Measurements from ENCODE around the gene ALG3. TPM values are rescaled to one million over a fixed set of nuclear protein-coding genes. Genes with fewer than 3 reads are reported as not detected.

Gene ALG3
- total RNA-seq, 1 experiment from 2014 or later = 62.2 TPM

- no peaks in the 10 kb centered on the region for H3K23me2 ChIP-seq (ENCODE audit: insufficient read length, low read depth, low read length, poor library complexity, severe bottlenecking)
- H2BK12ac ChIP-seq (ENCODE audit: insufficient read length, low read depth, low read length) = no peak overlapping the region
- H3K9ac ChIP-seq (ENCODE audit: extremely low read depth, insufficient read length, low read length) = no peak overlapping the region
- H2BK20ac ChIP-seq (ENCODE audit: low read depth, low read length, poor library complexity, severe bottlenecking) = no peak overlapping the region
- H2AK5ac ChIP-seq (ENCODE audit: insufficient read length, low read length) = no peak overlapping the region
- H3K9me3 ChIP-seq (ENCODE audit: control insufficient read depth, low read depth, low read length) = no peaks in the 10 kb centered on the region
- no peak overlapping the region for H4K8ac ChIP-seq (replicated peaks; ENCODE audit: insufficient read length, low read depth, low read length)
- Mint-ChIP-seq H3K27ac (no peak overlapping the region), H3K9me3 (no peaks in the 10 kb centered on the region), H3K36me3 (ENCODE audit: insufficient read depth in 1 of 3, low read depth in 3 of 3) (peaks cover 17 to 43% (median 27%) of the 10 kb centered on the region in 3 experiments), H3K4me1 (peaks cover 0 to 7% of the 10 kb centered on the region in 2 experiments; a peak in 1 of 4 replicates), H3K4me3 (no peak overlapping the region), H3K27me3 (ENCODE audit: low read depth) (no peaks in the 10 kb centered on the region)
- no peaks in the 10 kb centered on the region for H4K20me1 ChIP-seq (ENCODE audit: control insufficient read depth, insufficient read depth, insufficient read length)
- no peaks in the 10 kb centered on the region for H3K79me1 ChIP-seq (ENCODE audit: insufficient read depth, low read depth, low read length, poor library complexity, severe bottlenecking)
- no peak overlapping the region for H2BK15ac ChIP-seq (ENCODE audit: low read depth, low read length)
- no peaks in the 10 kb centered on the region for H3K27me3 ChIP-seq (ENCODE audit: insufficient read depth, low read length)
- no peak overlapping the region for H3K4ac ChIP-seq (ENCODE audit: low read depth, low read length)
- no peak overlapping the region for H4K5ac ChIP-seq (ENCODE audit: insufficient read length, low read depth, low read length)
- no peak overlapping the region for H3K56ac ChIP-seq (ENCODE audit: insufficient read length, low read depth, low read length)
- no peak overlapping the region for H3T11ph ChIP-seq (ENCODE audit: low read length)
- TF ChIP-seq CTCF (conservative IDR thresholded peaks at IDR 0.05) = no peak
- no peaks in the 10 kb centered on the region for H3K4me1 ChIP-seq (ENCODE audit: insufficient read depth, low read length)
- no peak overlapping the region for H2AFZ ChIP-seq (ENCODE audit: low read length)
- DNase-seq = no peak
- no peak overlapping the region for H4K91ac ChIP-seq (ENCODE audit: insufficient read length, low read depth, low read length)
- H3K14ac ChIP-seq (ENCODE audit: insufficient read depth, low read length) = no peak overlapping the region
- H3K4me2 ChIP-seq (ENCODE audit: insufficient read depth, insufficient read length, low read length) = no peak overlapping the region
- no CpG with 5 or more reads among the region's 6 CpGs for WGBS (ENCODE audit: extremely low coverage, insufficient read length, low lambda C conversion rate)
- no peak overlapping the region for H2BK120ac ChIP-seq (ENCODE audit: low read depth, low read length, poor library complexity, severe bottlenecking)
- no peak overlapping the region for H3K27ac ChIP-seq (ENCODE audit: insufficient read length, low read depth, low read length)
- no peak overlapping the region for H2BK5ac ChIP-seq (ENCODE audit: insufficient read length, low read length)
- H3K23ac ChIP-seq (ENCODE audit: insufficient read length, low read depth, low read length) = no peak overlapping the region
- H3K18ac ChIP-seq (ENCODE audit: insufficient read length, low read depth, low read length) = no peak overlapping the region
- no peaks in the 10 kb centered on the region for H3K79me2 ChIP-seq (ENCODE audit: insufficient read depth, low read length)
These were observed 52.2 kb downstream of the ALG3 start for GRCh38 chr3:184196536-184196935.
